HG03060 (cell line): ENCODE measurements around the gene VASH2.
"Not testable (repeated sequence)": the region's sequence is repeated elsewhere in the genome, so short reads cannot be mapped to it uniquely, and the experiment has no call there.

ENCODE experiments used
- ATAC-seq: cut with Tn5 transposase; IDR thresholded peaks from one replicate; pipeline ENCODE4 v1.9.1; 2021; ENCODE audit warnings: low read depth, moderate number of reproducible peaks; ENCODE audit not compliant: unreplicated experiment

VASH2 gene

GRCh38 chr1:213017447-213018273 is 67.3 kb downstream of the VASH2 start:
- ATAC-seq, result no peak

GRCh38 chr1:213019450-213019849 is 69.1 kb downstream of the VASH2 start:
- no peak for ATAC-seq

- ATAC-seq, result no peak
Observed at GRCh38 chr1:213020016-213020415, 69.7 kb downstream of the VASH2 start.

- ATAC-seq, result not testable (repeated sequence)
Observed at GRCh38 chr1:213027024-213027423, 76.7 kb downstream of the VASH2 start.

GRCh38 chr1:213032651-213033050 is 82.3 kb downstream of the VASH2 start:
- ATAC-seq, result no peak

GRCh38 chr1:213034713-213035112 is 84.4 kb downstream of the VASH2 start:
- no peak for ATAC-seq

GRCh38 chr1:213035573-213035972 is 85.2 kb downstream of the VASH2 start:
- ATAC-seq, result no peak
